GM12874 (cell line): ENCODE results near the gene USP53.

Experiments used
- CTCF ChIP-seq: IDR thresholded peaks from 2 replicates; pipeline ENCODE4 v1.5.1; 2011; ENCODE audit warnings: low read depth, mild to moderate bottlenecking, control low read depth, low read length, moderate library complexity; ENCODE audit not compliant: insufficient read depth

The USP53 gene

GRCh38 chr4:119212234-119212963, at the start of gene USP53:
Gene USP53 (plus strand): TSS chr4:119212713. CDS start chr4:119239760, 27,047 bp downstream.
- no peak for TF ChIP-seq CTCF

GRCh38 chr4:119165767-119166166, 46.7 kb upstream of the USP53 start:
- no peak for TF ChIP-seq CTCF

- TF ChIP-seq CTCF = no peak
Measured at GRCh38 chr4:119170195-119170594, 42.3 kb upstream of the USP53 start.

GRCh38 chr4:119172223-119172622, 40.3 kb upstream of the USP53 start:
- TF ChIP-seq CTCF = no peak

- TF ChIP-seq CTCF = no peak
Measured at GRCh38 chr4:119179011-119179410, 33.5 kb upstream of the USP53 start.

GRCh38 chr4:119184128-119184527, 28.4 kb upstream of the USP53 start:
- no peak for TF ChIP-seq CTCF

GRCh38 chr4:119189638-119190037, 22.9 kb upstream of the USP53 start:
- TF ChIP-seq CTCF = no peak
